GM21447 (cell line): Measurements from ENCODE around the gene METTL2A.
A peak's percentile ranks its signal among the peaks of the same experiment; 100 is the strongest.
"Not testable (repeated sequence)": the region's sequence is repeated elsewhere in the genome, so short reads cannot be mapped to it uniquely, and the experiment has no call there.

Experiments used
- ATAC-seq: cut with Tn5 transposase; IDR thresholded peaks from one replicate; pipeline ENCODE4 v1.9.1; 2021; ENCODE audit not compliant: unreplicated experiment

Gene METTL2A, protein sequence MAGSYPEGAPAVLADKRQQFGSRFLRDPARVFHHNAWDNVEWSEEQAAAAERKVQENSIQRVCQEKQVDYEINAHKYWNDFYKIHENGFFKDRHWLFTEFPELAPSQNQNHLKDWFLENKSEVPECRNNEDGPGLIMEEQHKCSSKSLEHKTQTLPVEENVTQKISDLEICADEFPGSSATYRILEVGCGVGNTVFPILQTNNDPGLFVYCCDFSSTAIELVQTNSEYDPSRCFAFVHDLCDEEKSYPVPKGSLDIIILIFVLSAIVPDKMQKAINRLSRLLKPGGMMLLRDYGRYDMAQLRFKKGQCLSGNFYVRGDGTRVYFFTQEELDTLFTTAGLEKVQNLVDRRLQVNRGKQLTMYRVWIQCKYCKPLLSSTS

DNA sequence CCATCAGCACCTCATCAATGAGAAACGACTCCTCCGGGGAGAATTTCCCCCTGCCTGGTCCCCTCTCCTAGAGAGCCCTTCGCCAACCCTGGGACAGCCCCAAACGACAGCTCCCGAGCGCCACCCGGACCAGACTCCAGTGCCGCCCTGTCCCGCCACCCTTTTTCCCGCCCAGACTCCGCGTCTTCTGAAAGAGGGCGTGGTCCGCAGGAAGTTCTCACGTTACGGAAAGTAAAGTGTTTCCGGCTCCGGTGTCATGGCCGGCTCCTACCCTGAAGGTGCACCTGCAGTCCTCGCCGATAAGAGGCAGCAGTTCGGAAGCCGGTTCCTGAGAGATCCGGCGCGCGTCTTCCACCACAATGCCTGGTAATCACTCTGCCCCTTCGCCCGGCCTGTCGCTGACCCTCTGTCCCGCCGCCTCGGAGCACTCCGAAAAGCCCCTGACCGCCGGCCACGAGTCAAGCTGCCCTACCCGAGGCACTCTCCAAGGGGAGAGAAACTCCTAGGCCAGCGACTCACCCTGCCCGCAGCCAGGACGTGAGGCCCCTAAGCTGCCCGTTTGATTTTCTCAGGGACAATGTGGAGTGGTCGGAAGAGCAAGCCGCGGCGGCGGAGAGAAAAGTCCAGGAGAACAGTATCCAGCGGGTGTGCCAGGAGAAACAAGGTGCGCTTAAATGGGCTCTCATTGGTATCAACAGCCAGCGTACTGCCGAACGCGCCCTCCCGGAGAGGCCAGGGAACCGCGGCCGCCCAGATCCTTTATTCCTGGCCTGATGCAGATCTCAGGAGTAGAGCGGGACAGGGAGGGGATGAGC, at the start of gene METTL2A:
METTL2A (plus strand) TSS at position 251 of the 815 bp plus-strand sequence; CDS start at position 257, 6 bp downstream.
- peak; percentile 94 for ATAC-seq

DNA sequence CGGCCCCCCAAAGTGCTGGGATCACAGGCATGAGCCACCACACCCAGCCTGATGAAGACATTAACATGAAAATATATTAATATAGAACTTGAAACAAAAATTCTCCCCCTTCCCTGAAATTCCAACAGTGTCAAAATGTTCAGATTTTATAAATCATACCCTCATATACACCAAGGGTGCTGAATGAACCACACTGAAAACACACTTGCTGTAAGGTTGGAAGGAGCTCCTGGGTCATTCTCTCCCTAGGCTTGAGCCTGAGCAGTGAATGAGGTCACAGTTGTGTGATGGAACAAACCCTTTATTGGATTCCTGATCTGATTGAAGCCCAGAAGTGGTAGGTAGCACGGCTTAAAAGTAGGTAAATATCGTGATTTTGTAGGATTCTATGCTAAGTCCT, 43.4 kb upstream of the METTL2A start, which contains the start of gene EFCAB3:
EFCAB3 (plus strand) TSS at position 301 of the 400 bp plus-strand sequence. CDS start 2,427 bp downstream, outside the sequence.
- ATAC-seq: no peak

DNA sequence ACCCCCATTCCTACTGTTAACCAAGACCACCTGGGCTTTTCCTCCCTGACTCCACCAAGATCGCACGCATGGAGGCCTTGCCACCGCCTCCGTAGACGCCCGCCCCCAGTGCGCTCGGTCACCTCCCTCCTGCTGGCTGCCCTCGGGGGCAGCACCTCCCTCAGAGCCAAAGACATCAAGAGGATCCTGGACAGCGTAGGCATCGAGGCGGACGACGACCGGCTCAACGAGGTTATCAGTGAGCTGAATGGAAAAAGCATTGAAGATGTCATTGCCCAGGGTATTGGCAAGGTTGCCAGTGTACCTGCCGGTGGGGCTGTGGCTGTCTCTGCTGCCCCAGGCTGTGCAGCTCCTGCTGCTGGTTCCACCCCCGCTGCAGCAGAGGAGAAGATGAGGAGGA, 42.1 kb upstream of the METTL2A start:
- ATAC-seq: no peak

DNA sequence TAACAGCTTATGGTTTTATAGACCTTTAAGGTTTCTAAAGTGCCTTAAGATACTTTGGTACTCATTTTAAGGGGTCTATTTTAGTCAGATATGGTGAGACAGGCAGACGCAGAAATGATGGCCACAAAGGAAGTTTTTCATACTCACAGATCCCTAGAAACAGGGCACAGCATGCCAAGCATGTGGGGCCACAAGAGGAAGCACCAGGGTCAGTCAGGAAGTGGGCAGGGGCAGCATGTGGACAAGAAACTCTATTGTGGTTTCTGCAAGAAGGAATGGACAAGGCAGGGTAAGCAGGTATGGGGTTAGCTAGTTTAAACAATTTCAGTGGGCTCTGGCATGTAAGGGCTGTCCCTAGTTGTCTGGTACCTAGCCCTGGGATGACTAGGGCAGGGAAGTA, 34.8 kb upstream of the METTL2A start:
- ATAC-seq: no peak

DNA sequence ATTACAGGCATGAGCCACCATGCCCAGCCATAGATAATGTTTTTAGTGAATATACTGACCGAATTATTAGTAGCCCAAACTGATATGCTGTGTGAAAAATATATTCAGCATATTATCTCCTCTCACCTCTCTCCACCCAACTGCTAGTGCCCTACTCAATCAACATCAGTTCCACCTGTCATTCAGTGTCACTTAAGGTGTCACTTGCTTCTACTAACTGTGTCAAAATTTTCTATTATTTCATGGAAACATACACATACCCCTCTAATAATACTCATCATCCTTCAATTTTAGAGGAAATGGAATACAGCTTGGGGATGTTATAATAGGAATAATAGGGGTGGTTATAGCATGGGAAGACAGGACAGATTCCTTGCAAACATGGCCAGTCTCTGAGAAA, 30.8 kb upstream of the METTL2A start:
- no peak for ATAC-seq

DNA sequence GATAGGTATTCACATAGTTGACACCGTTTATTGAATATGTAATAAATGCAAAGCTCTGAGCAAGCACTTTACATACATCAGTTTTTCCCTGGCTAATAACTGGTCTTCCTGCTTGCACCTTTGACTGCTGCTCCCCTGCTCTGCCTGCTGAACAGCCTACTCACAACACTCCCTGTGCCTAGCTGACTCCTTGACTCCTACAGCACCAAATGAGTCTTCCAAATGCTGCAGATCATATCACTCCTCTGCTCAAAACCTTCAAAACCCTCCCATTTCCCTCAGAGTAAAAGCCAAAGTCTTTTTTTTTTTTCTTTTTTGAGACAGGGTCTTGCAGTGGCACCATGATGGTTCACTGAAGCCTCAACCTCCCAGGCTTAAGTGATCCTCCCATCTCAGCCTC, 24.8 kb upstream of the METTL2A start:
- ATAC-seq: no peak

DNA sequence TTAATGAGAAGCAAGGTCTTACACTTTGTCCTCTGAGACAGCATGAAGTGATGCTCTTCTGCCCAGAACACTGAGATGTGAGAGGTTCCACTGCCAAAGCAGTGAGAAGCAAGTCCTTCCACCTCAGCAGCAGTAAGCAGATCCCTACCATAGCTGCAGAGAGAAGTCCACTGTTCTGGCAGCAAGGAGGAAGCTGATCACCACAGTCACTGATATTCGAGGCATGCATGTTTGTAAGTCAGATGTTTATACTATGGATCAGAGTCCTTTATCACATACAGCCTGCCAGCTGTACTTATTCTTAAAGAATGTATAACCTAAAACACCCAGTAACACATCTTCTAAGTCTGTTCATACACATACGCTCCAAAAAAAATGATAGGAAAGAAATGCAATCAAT, 18.2 kb upstream of the METTL2A start:
- no peak for ATAC-seq

DNA sequence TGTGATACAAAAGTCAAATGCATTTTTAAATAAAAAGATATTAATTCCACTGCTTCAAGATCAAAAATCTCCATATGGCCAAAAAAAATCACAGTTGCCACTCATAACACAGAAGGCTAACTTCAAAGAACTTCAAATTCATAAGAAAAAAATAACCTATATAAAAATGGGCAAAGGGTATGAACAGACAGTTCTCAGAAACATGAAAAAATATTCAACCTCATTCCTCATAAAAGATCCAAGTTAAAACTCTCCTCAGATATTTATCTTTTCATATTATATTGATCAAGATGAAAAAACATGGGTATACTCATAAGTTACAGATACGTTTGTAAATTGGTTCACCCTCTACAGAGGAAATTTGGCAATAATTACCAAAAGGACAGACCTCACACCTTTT, 10.6 kb upstream of the METTL2A start:
- not testable (repeated sequence) for ATAC-seq

DNA sequence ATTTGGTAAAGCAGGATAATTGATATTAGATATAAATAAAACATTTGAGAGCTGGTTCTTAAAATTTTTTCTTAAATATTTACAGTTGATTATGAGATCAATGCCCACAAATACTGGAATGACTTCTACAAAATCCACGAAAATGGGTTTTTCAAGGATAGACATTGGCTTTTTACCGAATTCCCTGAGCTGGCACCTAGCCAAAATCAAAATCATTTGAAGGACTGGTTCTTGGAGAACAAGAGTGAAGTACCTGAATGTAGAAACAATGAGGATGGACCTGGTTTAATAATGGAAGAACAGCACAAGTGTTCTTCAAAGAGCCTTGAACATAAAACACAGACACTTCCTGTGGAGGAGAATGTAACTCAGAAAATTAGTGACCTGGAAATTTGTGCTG, 2.5 kb downstream of the METTL2A start:
- ATAC-seq: not testable (repeated sequence)

DNA sequence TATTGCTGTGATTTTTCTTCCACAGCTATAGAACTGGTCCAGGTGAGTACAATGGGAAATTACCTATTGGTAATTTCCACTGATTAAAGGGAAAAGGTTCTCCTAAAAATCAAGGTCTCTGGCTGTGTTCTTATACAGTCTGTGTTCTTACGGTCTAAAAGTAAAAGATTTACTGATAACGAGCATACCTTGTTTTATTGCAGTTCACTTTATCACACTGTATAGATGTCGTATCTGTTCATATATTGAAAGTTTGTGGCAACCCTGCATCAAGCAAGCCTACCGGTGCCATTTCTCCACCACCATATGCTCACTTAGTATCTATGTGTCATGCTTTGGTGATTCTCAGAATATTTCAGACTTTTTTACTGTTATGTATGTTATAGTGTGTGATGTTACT, 11.6 kb downstream of the METTL2A start:
- not testable (repeated sequence) for ATAC-seq

DNA sequence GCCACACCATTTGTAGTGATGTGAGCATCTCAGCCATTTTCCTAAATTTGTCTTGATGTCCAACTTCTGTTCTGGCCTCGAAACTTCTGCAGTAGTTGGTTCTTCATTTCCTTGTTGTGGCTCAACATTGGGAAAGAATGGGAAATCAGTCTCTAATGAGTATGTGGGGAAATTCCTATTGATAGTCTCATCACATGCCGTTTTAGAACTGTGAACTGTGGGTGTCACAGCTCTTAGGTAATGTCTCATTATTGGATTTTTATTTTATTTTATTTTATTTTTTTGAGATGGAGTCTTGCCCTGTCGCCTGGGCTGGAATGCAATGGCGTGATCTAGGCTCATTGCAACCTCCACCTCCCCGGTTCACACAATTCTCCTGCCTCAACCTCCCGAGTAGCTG, 17.5 kb downstream of the METTL2A start:
- not testable (repeated sequence) for ATAC-seq

DNA sequence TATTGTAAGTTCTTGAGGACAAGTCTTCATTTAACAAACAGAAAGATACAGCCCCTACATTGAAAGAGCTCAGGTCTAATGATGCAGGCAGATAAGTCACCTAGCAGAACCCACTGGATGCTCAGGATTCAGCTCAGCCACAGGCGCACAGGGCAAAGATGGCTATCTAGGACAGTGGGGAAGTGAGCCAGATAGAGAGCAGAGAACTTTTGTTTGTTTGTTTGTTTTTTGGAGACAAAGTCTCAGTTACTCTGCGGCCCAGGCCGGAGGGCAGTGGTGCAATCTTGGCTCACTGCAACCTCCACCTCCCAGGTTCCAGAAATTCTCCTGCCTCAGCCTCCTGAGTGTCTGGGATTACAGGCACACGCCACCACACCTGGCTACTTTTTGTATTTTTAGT, 20.4 kb downstream of the METTL2A start:
- no peak for ATAC-seq

DNA sequence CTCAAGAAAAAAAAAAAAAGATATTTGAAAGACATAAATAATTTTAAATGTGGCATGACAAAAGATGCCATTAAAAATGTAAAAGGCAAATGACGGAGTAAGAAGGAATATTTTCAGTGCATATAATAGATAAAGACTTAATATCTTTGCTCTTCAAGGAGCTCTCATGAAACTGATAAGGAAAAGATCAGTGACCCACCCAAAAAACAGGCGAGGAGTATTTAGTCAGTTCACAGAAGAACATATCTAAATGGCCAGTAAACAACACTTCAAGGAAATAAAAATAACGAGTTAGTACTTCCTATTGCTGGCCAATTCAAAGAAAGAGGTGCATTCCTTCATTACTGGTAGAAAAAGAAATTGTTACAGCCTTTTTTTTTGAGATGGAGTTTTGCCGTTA, 22.1 kb downstream of the METTL2A start:
- not testable (repeated sequence) for ATAC-seq

DNA sequence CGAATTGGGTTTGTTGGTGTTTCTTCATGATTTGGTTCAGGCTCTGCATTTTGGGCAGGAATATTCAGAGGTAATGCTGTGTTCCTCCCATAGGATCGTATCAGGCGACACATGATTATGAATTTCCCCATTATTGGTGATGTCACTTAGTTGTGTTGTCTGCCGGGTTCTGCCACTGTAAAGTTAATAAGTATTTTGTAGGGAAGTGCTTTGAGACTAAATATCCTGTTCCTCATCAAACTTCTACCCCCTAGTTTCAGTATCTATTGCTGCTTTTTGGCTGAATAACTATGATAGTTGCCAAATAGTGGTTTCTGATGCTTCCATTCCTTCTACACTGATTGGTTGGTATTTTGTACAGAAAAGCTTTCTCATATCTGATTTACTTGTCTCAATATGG, 28.5 kb downstream of the METTL2A start:
- ATAC-seq: not testable (repeated sequence)

DNA sequence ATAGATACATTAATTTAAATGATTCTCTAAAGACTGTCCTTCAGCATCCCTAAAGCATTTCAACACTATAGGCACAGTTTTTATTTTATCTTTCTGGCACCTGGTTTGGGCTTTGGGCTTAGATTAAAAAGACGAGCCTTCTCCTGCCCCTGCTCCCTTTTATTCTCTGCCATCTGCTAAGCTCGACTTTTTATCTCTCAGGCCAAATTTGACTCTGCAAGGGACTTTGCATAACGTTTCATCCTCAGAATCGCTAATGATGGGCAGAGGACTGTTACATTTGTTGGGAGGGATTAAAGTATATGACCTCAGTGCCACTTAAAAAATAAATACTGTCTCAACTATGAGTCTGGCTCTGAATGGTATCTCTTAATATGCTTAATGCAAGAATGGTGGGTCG, 29.3 kb downstream of the METTL2A start:
- ATAC-seq: not testable (repeated sequence)

DNA sequence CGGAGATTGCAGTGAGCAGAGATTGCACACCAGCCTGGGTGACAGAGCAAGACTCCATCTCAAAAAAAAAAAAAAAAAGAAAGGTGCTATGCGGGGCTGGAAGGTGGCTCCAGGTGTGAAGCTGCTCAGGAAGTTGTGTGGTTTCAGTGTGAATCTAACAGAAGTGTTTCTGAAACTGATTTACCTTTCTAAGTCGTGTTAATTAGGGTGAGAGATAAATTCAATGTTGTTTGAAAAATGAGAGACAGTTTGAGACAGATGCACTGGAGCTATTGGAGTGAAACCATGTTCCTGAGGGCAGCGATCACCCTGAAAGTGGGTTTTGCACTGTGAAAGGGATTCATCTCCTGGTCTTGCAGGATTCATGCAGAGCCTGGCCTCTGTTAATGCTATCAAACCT, 30.0 kb downstream of the METTL2A start:
- ATAC-seq: not testable (repeated sequence)

DNA sequence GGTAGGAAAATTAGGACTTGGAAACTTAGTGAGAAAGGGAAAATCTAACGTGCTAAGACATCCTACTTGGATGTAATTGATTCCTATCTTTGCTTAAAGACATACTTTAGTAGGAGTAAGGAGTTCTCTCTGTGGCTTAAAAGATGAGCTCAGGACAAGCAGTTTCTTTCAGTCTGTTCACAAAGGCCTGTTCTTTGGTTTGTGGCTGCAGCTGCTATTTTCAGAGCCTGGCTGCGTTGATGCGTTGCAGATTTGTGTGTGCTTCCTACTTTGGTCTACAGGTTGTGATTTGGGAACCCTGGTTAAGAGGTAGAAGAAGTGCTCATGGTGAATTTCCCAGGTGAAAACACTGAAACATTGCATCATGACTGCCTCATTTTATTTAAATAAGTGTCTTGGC, 30.4 kb downstream of the METTL2A start:
- peak; percentile 68 for ATAC-seq

DNA sequence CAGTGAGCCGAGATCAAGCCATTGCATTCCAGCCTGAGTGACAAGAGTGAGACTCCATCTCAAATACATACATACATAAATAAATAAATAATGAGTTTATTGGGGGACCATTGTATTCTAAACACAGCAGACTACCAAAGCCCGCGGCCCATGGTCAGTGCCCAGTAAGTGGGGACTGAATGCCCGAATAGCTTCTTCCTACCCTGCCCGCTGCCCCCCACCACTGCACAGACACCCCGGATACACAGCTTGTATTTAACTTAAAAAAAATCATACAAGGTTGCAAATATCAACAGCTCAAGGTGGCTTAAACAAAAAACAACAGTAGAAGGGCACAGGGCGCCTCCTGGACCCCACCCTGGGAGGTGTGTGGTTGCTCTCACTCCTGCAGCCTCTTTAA, 32.3 kb downstream of the METTL2A start:
- no peak for ATAC-seq

DNA sequence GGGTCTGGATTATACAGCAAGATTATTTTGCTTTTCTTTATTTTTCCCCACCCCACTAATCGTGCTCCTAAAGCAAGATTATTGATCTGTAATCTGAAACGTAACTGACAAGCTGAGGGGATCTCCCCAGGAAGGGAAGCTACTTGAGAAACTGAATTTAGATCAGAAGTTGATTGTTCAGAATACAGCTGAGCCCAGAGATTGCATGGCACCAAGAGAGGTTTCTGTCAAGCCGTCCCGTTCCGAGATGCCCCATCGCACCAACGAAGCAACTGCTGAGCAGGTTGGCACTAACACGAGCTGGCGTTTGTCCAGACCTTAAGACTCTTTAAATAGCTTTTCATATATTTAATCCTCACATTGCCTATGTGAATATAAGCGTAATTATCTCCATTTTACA, 34.8 kb downstream of the METTL2A start:
- not testable (repeated sequence) for ATAC-seq

DNA sequence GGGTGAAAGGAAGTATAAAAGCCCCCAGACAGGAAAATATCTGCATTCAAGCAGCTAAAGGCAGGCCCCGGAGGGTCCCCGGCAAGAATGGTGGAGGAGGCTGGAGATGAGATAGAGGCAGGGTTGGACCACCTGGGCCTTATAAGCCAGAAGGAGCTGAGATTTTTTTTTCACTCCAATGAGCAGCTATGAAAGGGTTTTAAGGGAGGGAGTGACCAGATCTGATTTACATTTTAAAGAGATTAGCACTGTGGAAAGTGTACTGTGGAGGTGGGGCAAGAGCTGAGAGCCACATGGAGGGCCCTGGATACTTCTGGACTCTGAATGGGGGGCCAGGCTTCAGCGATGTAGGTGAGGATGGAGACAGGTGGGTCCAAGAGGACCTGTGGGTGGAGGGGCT, 40.7 kb downstream of the METTL2A start:
- not testable (repeated sequence) for ATAC-seq

DNA sequence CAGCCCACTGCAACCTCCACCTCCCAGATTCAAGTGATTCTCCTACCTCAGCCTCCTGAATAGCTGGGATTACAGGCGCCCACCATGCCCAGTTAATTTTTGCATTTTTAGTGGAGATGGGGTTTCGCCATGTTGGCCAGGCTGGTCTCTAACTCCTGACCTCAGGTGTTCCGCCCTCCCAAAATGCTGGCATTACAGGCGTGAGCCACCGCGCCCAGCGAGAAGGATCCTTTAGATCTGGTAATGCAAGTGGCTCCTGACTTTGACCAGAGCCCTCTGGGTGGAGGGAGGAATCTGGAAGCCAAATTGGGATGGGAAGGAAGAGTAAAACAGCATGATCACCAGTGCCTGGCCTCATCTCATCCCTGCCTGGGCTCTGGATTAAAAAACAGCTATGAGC, 41.6 kb downstream of the METTL2A start:
- ATAC-seq: not testable (repeated sequence)
